GM23338 (cell line): ENCODE results near the gene C2CD3. TPM values are rescaled to one million over a fixed set of nuclear protein-coding genes. Genes with fewer than 3 reads are reported as not detected.

ENCODE experiments used
- ATAC-seq: fragments of 200-7000 bp; cut with Tn5 transposase; 3 replicates; pipeline ENCODE4 v1.9.1; 2020
- DNase-seq: peaks from one replicate; pipeline ENCODE4 v3.0.0-alpha.2; 2015; ENCODE audit warnings: low spot score
- H2AFZ ChIP-seq: fragments of 200-600 bp; sonication (generic); 2 replicates; pipeline ENCODE4 v1.8.0; 2016; ENCODE audit warnings: antibody characterized with exemption, mild to moderate bottlenecking, moderate library complexity
- H3F3A ChIP-seq: fragments of 200-600 bp; sonication (generic); replicated peaks from 2 replicates; pipeline ENCODE4 v1.8.0; 2017; ENCODE audit warnings: antibody characterized with exemption, mixed run types, low read depth
- H3K27ac ChIP-seq: fragments of 200-600 bp; sonication (generic); 2 replicates; pipeline ENCODE4 v1.6.1; 2016; ENCODE audit warnings: low read depth
- H3K27me3 ChIP-seq: fragments of 200-600 bp; sonication (generic); 2 replicates; pipeline ENCODE4 v1.8.0; 2016; ENCODE audit warnings: mild to moderate bottlenecking, mixed run types, moderate library complexity; ENCODE audit not compliant: insufficient read depth
- H3K36me3 ChIP-seq: fragments of 200-600 bp; sonication (generic); 2 replicates; pipeline ENCODE4 v1.8.0; 2016; ENCODE audit warnings: mild to moderate bottlenecking; ENCODE audit not compliant: insufficient read depth
- H3K4me1 ChIP-seq: fragments of 200-600 bp; sonication (generic); 2 replicates; pipeline ENCODE4 v1.8.0; 2016; ENCODE audit warnings: mild to moderate bottlenecking, moderate library complexity; ENCODE audit not compliant: insufficient read depth
- H3K4me2 ChIP-seq: fragments of 200-600 bp; sonication (generic); 2 replicates; pipeline ENCODE4 v1.7.1; 2017; ENCODE audit warnings: mixed run types
- H3K4me3 ChIP-seq: fragments of 200-600 bp; sonication (generic); 2 replicates; pipeline ENCODE4 v1.6.1; 2016; ENCODE audit warnings: mixed run types
- H3K79me2 ChIP-seq: fragments of 200-600 bp; sonication (generic); replicated peaks from 2 replicates; pipeline ENCODE4 v1.8.0; 2017; ENCODE audit warnings: mild to moderate bottlenecking; ENCODE audit not compliant: insufficient read depth
- H3K9me2 ChIP-seq: fragments of 200-600 bp; sonication (generic); 2 replicates; pipeline ENCODE4 v1.8.0; 2017; ENCODE audit not compliant: insufficient read depth
- H4K20me1 ChIP-seq: fragments of 200-600 bp; sonication (generic); replicated peaks from 2 replicates; pipeline ENCODE4 v1.8.0; 2017; ENCODE audit warnings: mild to moderate bottlenecking; ENCODE audit not compliant: insufficient read depth
- H3K27ac Mint-ChIP-seq: 2 replicates; pipeline ENCODE4 v1.8.0; 2020; ENCODE audit warnings: inconsistent platforms, mild to moderate bottlenecking, moderate library complexity, mixed read lengths
- H3K27me3 Mint-ChIP-seq: 3 replicates; pipeline ENCODE4 v1.8.0; 2022; ENCODE audit warnings: low read depth, mild to moderate bottlenecking, moderate library complexity, mixed read lengths, inconsistent platforms; ENCODE audit not compliant: insufficient read depth, poor library complexity
- H3K36me3 Mint-ChIP-seq: 3 replicates; pipeline ENCODE4 v1.8.0; 2021; ENCODE audit warnings: low read depth, mild to moderate bottlenecking, inconsistent platforms, moderate library complexity, mixed read lengths
- H3K4me1 Mint-ChIP-seq: 3 replicates; pipeline ENCODE4 v1.8.0; 2020; ENCODE audit warnings: mild to moderate bottlenecking, inconsistent platforms, mixed read lengths
- H3K4me3 Mint-ChIP-seq: 3 replicates; pipeline ENCODE4 v1.8.0; 2021; ENCODE audit warnings: moderate library complexity, mild to moderate bottlenecking, inconsistent platforms, mixed read lengths
- H3K9me3 Mint-ChIP-seq: 3 replicates; pipeline ENCODE4 v1.8.0; 2020; ENCODE audit warnings: moderate library complexity, mild to moderate bottlenecking, inconsistent platforms, mixed read lengths
- CREB1 ChIP-seq: fragments of 250-450 bp; sonication (Bioruptor Pico); IDR thresholded peaks from 2 replicates; pipeline ENCODE4 v1.5.0; 2020; ENCODE audit warnings: low read depth, mild to moderate bottlenecking, moderate library complexity
- ETS1 ChIP-seq: IDR thresholded peaks from 2 replicates; pipeline ENCODE4 v1.6.1; 2016; ENCODE audit warnings: antibody characterized with exemption
- EZH2 ChIP-seq: fragments of 200-600 bp; sonication (generic); IDR thresholded peaks from one replicate; pipeline ENCODE4 v1.8.0; 2017; ENCODE audit warnings: antibody characterized with exemption, mild to moderate bottlenecking, low read depth; ENCODE audit not compliant: unreplicated experiment
- NANOG ChIP-seq: IDR thresholded peaks from 2 replicates; pipeline ENCODE4 v1.6.1; 2016; ENCODE audit warnings: antibody characterized with exemption, borderline replicate concordance
- POLR2AphosphoS5 ChIP-seq: IDR thresholded peaks from 2 replicates; pipeline ENCODE4 v1.6.1; 2016; ENCODE audit warnings: antibody characterized with exemption, low read depth
- REST ChIP-seq: IDR thresholded peaks from one replicate; pipeline ENCODE4 v1.6.1; 2018; ENCODE audit warnings: antibody characterized with exemption; ENCODE audit not compliant: unreplicated experiment
- STAT1 ChIP-seq: IDR thresholded peaks from one replicate; pipeline ENCODE4 v1.6.1; 2016; ENCODE audit warnings: antibody characterized with exemption; ENCODE audit not compliant: unreplicated experiment
- ZNF114 ChIP-seq: fragments of 250-450 bp; sonication (Bioruptor Pico); IDR thresholded peaks from 2 replicates; pipeline ENCODE4 v1.5.0; 2020; ENCODE audit warnings: mild to moderate bottlenecking, moderate library complexity
- ZNF331 ChIP-seq: fragments of 250-450 bp; sonication (Bioruptor Pico); IDR thresholded peaks from 2 replicates; pipeline ENCODE4 v1.5.0; 2020; ENCODE audit warnings: low read depth, mild to moderate bottlenecking, moderate library complexity
- ZNF462 ChIP-seq: fragments of 250-450 bp; sonication (Bioruptor Pico); IDR thresholded peaks from 2 replicates; pipeline ENCODE4 v1.5.0; 2020; ENCODE audit warnings: mild to moderate bottlenecking, moderate library complexity
- polyA plus RNA-seq: library from polyadenylated mRNA; unstranded; fragments of >200 nt; fragmentation: Nextera tagmentation; extraction: Ambion mirVana; gene quantifications from 2 replicates; pipeline ENCODE4 v1.2.1, GENCODE V29; 2016
- total RNA-seq: library from RNA; depleted of rRNA; stranded (reverse); fragments of >200 nt; shearing (Covaris generic); gene quantifications from 2 replicates; pipeline ENCODE4 v1.2.3, GENCODE V29; 2014

C2CD3 gene
- total and polyA plus RNA-seq, 2 experiments from 2014 or later, result 15.5 to 29.5 TPM

GRCh38 chr11:74005721-74006517, 164.9 kb downstream of the C2CD3 start:
- Mint-ChIP-seq H3K36me3 (no peaks in the 10 kb centered on the region; the same call in 2 of the 3 replicates), H3K4me3 (no peak overlapping the region), H3K27me3 (peaks cover 11% of the 10 kb centered on the region), H3K9me3 (no peaks in the 10 kb centered on the region), H3K27ac (no peak overlapping the region), H3K4me1 (peaks cover 20% of the 10 kb centered on the region)
- Histone ChIP-seq H3K36me3 (no peaks in the 10 kb centered on the region), H3K27me3 (no peaks in the 10 kb centered on the region), H3K27ac (no peak overlapping the region), H3K4me3 (no peak overlapping the region), H3F3A (no peaks in the 10 kb centered on the region), H3K4me1 (0 out of 2 replicates have a peak, but pooled peaks cover 5% of the 10 kb centered on the region), H2AFZ (no peak overlapping the region), H4K20me1 (no peaks in the 10 kb centered on the region), H3K79me2 (no peaks in the 10 kb centered on the region), H3K9me2 (no peaks in the 10 kb centered on the region), H3K4me2 (no peak overlapping the region)
- ATAC-seq, result no peak
- TF ChIP-seq REST, result no peak
- TF ChIP-seq CREB1 (CRISPR knock-in tag), result no peak
- TF ChIP-seq ZNF331 (CRISPR knock-in tag), result no peak
- no peak for TF ChIP-seq POLR2AphosphoS5
- no peak for TF ChIP-seq ZNF462 (CRISPR knock-in tag)
- no peak for TF ChIP-seq EZH2
- no peak for TF ChIP-seq STAT1
- TF ChIP-seq ETS1, result no peak
- no peak for TF ChIP-seq ZNF114
- TF ChIP-seq NANOG, result no peak
- no peak for DNase-seq
